ENCODE data around the gene SERPIND1. TPM values are rescaled to one million over a fixed set of nuclear protein-coding genes. Genes with fewer than 3 reads are reported as not detected.

Gene SERPIND1
- total RNA-seq, 1 donor from 2014 or later, result not detected

DNA sequence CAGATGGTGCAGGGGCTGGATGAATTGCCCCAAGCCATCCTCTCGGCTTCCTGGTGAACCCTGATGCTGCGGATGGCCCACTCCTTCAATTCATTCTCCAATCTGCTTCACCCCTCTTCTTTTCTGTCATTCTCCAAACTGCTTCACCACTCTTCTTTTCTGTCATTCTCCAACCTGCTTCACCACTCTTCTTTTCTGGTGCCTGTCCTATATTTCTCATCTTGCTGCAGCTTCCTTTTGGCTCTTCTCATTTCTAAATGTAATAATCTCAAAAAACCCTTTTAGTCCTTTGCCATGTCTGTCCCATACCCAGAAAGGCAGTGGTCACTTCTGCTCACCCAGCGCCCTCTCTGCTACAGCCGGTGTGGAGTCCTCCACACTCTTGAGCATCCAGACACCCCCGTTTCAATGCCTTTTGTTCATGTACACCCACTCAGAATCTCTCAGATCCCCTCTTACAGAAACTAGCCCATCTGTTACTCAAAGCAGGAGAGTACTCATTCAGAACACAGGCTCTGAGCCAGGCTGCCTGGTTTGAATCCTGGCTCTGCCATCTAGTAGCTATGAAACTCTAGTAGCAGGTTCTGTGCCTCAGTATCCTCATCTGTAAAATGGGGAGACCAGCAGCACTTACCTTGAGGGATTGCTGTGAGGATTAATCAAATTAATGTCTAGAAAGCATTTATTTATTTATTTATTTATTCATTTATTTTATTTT, 14.9 kb downstream of the SERPIND1 start:
- intact Hi-C loops (cut with micrococcal nuclease), result no loop called here

DNA sequence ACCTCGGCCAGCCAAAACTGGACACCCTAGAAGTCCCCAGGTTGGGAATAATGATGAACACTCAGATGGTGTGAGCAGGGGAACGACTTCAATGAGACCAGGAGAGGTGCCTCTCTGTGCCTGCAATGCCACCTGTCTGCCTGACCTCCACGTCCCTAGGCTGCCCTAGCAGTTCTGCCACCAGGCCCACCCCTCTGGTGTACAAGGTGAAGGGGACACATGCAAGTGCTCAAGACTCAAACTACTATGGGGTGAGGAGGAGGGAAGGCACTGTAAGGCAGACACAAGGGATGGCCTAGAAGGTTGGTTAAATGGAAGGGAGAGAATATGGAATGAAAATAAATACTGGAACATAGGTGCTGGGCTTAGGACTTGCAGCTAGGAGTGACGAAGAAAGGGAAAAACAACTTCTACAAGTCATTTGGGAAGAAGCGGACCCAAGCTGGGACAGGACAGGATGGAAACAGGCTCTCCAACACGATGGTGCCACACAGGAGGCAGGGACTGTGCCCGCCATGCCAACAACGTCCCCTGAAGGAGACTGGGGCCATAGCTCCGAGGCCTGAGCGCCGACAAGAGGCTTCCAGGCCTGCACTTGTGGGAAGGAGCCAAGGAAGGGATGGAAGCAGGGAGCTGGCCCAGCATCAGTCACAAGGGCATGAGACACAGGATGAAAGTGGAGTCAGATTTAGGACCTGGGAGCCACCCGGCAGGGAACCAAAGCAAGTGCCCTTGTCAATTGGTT, 18.5 kb downstream of the SERPIND1 start:
- intact Hi-C loops (cut with micrococcal nuclease), result no loop called here

DNA sequence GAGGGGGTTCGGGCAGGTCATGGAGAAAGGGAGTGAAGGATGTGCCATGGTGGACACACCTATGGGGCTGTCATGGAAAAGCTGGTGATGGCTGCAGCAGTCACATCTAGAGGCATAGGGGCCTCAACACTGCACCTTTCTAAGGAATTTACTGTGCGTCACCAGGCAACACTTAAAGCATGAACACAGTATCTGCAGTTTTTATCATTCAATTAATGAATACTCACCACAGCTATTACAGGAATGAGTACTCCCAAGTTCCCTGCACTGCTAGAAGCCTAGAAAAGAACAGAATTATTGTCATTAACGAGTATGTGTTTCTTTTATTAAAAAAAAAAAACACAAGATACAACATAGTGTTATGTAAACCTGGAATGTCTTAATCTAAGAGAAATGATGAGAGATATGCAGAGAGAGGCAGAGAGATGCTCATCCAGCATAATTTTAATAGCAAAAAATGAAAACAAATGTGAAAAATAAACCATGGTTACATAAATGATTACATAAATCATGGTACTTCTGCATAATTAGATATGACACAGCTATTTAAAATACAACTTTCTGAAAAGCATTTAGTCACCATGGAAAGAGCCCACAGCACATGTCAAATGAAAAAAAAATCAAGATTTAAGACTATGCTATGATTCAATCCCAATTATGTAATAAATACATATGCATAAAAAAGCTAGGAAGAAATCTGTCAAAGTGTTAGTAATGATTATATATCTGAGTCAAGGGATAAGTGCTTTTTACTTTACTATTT, 19.2 kb downstream of the SERPIND1 start:
- intact Hi-C loops (cut with micrococcal nuclease), result no loop called here

DNA sequence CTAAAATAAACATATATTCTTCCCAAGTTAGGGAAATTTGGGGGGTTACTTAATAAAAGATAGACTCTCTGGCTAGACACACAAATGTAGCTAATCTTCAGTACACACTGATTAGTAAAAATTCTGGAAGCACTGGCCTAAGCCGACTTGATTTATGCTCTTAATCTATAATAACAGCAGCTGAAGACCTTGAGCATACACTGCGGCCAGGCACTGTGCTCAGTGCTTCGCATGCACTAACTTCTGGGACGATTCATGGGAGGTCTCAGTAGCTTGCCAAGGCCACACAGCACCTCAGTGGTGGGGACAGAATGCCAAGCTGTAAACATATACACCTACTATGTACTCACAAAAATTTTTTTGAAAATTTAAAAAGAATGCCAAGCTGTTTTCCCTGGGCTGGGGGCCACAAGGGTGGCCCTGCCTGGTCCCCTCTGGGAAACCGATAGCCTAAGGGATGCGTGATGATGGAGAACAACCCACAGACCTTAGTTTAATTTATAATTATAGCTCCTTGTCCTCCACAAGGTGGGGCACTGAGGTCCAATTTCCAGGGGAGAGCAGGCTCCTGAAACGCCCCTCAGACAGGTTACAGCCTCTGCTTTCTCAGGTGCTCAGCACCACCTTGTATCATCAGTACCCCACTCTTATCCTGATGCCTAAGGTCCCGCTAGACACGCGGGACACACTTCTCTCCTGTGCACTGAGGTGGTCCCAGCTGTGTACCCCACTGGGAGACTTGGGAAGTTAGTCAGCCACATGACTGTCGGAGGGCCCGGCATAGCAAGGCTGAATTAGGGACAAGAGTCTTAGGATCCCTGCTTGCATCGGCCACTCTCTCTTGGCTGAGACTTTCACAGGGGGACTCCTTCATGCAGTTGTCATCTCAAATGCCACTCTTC, 20.1 kb downstream of the SERPIND1 start:
- intact Hi-C loops (cut with micrococcal nuclease), result no loop called here

DNA sequence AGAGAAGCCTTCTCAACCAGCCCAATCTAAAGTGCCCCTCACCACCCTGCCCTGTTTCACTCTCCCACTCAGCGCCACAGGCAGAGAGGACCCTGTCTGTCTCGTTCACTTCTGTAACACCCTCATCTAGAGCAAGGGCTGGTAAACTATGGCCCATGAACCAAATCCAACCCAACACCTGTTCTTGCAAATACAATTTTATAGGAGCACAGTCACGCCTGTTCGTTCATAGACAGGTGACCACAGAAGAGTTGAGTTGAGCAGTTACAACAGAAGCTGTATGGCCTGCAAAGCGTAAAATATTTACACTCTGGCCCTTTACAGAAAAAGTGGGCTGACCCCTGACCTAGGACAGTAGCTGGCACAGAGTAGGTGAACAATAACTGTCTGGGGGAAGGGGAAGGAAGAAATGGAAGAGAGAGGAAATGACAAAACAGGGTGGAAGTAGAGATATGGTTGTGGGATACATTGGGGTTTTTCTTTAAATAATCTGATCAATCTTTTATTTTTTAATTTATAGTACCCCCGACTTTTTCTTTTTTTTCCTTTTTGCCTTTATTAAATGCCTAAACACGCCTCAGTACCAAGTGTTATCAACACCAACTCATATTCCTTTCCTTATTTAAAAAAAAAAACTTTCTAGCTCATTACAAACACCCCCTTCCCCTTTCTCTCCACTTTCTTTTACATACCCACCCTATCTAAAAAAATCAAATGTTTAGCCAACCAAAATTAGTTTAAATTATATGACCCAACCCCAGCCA, 20.9 kb downstream of the SERPIND1 start:
- intact Hi-C loops (cut with micrococcal nuclease), result no loop called here

DNA sequence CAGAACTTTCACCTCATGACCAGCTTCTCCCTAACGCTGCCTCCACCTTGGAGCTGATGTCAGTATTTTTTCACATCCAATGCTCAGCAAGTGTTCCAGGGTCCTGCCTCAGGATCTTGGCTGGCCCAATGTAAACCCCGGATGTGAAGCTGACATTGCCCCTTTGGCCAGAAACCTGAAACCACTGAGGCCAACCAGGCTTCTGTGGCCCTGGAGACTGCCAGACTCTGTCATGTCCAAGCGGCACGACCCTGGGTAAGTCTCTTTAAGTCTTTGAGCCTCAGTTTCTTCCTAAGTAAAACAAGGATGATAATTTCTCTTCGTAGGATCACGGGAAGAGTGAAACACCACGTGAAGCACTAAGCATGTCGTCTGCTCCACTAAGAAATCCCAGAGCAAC, 22.8 kb downstream of the SERPIND1 start:
- intact Hi-C loops (cut with micrococcal nuclease), result no loop called here

DNA sequence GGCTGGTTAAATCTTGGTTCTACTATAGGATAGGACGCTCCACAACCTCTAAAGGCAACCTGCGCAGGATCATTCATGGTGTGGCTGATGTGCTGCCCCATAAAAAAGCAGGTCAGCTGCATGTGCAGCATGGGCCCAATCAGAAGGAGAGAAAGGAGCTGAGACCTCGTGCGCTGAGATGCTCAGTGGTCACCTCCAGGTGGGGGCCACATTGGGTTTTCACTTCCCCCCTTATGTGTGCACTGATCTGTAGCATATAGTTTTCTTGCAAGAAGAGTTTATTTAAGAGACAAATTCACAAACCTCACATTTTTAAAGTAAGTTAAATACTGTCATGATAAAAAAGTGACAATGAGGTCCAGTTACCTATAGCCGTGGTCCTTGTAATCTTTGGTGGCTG, 24.3 kb downstream of the SERPIND1 start:
- intact Hi-C loops (cut with micrococcal nuclease), result no loop called here

DNA sequence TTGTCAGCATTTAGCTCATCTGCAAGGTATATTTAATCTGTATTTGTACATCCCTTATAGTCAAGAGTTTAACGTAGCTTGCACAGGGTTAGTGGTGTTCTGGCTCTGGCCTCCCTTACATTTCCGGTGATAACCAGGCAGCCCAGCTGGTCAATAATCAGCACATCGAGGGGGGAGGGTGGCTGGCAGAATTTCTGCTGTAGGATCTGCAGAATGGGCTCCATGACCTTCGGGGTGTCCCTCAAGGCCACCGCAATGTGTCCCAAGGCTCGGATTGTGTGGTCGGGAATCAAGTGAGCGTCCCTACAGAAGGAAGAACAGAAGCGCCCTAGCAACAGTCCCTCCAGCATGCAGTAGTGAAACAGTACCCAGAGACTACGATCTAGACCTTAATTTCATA, 25.1 kb downstream of the SERPIND1 start:
- intact Hi-C loops (cut with micrococcal nuclease), result no loop called here

DNA sequence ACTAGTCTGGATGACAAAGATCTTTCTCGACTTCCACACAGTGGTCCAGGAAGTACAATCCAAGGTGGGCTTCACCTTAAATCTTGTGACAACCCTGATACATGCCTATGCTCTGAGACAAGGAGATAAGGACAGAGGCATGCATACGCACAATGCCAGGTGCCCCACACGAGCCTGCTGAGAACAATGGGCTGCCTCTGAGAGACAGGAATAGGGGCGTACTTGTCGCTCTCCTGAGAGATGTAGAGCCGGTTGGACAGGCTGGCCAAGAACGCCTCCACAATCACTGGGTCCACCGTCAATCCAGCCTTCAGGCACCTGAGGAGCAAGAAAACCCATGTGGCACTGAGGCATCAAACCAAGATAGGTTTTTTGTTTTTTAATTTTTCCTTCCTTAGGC, 25.5 kb downstream of the SERPIND1 start:
- intact Hi-C loops (cut with micrococcal nuclease), result no loop called here

DNA sequence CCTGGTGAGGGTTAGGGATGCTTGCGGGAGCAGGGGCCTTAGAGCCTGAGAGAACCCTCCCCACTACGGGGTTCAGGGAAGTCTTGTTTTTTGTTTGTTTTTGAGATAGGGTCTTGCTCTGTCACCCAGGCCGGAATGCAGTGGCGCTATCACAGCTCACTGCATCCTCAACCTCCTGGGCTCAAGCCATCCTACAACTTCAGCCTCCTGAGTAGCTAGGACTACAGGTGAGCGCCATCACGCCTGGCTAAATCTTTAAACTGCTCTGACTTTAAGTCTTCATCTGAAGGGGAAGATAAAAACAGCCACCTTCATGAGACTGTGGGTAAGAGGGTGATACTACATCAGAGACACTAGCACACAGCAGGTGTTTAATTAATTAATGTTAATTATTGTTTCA, 28.5 kb downstream of the SERPIND1 start:
- intact Hi-C loops (cut with micrococcal nuclease), result no loop called here

DNA sequence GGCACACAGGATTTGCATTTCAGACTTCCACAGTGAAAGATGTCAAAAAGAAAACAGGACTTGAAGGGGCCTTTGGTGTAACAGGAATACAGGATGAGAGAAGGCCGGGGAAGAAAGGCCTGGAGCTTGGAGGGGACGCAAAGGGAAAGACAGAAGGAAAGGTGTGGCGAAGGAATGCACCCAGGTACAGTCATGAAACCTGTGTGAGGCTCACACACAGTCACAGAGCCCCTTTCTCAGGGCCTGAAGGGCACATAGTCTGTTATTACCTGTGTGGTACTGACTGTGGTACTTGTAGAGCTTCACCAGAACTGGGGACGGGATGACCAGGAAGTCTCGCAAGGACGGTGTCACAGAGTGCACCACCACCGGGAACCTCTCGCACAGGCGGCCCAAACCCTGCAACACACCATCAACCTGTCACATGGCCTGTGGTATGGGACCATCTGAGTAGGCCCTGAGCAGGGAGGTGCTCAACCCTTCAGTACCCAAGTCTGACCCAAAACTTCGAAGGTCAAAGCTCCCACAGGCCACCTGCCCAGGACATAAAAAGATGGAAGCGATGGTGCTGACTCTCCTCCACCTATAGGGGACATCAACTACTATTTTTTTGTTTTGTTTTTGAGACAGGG, 29.1 kb downstream of the SERPIND1 start:
- intact Hi-C loops (cut with micrococcal nuclease), result no loop called here

DNA sequence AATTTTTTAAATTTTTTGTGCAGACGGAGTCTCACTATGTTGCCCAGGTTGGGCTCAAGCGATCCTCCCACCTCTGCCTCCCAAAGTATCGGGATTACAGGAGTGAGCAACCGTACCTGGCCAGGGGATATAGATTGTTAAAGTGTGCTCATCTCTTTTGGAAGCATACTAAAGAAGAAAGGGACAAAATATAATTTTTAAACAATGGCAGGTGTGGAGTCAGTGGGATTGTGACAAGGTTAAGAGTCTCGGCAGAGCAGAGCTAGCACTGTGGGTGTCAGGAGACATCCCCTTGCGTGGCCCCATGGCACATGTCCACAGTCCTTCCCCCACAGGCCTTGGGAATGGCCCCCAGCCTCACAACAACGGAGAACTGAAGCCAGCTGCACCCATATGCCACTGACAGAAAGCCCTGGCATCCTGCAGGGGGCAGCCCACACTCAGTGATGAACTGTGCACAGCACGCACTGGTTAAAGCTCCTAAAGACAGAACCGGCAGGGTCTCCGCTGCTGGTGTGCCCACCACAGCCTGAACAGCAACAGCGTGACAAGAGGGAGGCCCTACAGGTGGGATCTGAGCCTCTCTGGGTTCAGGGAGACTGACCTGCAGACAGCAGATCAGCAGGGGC, 29.9 kb downstream of the SERPIND1 start:
- intact Hi-C loops (cut with micrococcal nuclease), result no loop called here

DNA sequence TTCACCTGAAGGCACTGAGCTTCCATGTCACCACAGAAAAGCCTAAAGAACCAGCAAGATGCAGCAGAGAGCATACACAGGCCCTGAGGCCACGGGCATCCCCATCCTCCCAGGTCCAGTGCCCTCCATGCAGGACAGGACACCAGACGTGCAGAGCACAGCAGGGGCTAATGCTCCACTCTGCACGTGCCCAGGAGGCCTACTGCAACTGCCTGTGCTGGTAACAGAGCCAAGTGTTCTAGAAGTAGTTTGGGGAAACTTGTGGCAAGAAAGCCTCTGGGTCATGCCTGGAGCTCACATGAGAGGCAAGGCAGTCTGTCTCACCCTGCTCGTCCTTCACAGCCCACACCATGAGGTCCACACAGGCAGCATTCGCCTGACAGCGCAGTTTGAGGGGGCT, 30.7 kb downstream of the SERPIND1 start:
- intact Hi-C loops (cut with micrococcal nuclease), result no loop called here

DNA sequence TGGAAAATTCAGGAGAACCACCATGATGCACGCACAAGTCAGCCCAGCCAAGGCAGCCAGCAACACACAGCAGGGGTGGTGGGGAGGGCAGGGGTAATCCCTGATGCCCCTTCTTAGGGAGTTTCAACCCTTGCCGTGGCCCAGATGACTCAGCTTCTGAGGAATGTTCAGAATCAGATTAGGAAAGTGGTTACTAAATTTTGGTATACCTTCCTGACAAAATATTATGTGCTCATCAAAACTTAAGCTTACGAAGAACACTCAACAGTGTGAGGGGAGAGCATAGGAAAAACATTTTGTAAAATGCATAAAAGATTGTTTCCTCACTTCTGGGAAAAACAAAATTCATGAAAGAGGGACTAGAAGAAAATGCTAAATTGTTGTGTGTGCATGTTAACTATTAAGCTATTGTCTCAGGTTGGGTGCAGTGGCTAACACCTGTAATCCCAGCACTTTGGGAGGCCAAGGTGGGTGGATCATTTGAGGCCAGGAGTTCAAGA, 32.1 kb downstream of the SERPIND1 start:
- intact Hi-C loops (cut with micrococcal nuclease), result no loop called here

DNA sequence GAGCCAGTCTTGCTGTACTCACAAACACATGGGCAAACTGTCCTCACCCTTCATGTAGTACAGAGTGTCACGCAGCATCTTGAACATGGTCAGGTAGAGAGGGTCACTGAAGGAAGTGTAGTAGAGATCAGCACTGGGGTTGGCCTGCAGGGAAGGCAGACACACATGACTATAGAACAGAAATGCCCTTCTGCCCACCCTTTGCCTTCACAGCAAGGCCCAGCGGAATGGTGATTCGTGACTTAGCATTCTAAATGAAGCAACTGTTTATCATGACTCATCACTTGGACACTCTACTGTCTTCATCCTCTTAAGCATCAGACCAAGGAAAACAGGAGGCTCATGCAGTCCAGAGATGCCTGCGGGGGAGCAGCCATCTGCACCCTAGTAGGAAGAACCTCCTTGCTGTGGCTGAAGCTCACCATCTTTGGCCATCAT, 33.4 kb downstream of the SERPIND1 start:
- intact Hi-C loops (cut with micrococcal nuclease), result no loop called here

DNA sequence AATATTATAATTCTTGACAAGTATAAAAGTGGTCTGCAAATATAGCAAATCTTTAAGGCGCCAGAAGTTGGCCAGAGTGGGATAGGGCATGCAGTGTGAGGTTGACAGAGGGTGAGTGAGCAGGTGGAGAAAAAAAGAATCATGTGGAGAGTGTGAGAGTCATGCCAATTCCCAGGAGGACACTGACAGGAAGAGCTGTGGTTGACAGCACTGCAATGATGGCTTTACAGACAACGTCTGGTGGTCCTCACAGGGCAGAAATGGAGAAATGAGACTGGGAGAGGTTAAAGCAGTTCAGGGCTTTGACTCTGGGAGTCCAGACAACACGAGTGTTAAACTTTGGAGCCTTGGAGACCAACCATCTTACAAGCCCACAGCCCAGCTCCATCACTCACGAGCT, 34.9 kb downstream of the SERPIND1 start:
- intact Hi-C loops (cut with micrococcal nuclease), result no loop called here

DNA sequence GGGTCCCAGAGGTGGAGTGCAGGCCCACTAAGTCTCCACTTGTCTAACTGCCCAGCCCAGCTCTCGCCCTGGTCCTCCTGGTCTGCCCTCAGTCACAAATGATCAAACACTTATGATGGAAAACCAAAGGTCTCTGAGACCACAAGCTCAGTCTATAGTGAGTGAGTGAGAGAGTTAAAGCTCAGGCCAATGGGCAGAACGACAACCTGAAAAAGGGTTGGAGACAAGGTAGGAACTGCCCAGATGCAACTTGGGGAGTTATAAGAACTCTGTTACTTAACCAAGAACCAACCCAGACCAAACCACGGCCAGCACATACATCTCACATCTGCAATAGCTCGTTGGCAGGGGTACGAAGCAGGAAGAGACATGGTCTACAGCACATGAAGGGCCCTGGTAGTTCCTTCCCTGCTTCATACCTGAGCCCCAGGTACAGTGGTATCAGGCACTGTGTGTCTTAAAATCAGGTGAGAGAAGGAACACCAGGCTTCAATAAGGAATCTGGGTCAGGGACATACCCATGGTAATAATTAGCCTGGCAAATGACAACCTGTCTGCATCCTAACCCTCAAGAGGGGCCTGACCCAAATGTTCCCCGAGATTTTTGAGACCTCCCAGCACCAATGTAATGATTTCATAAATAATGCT, 35.7 kb downstream of the SERPIND1 start:
- intact Hi-C loops (cut with micrococcal nuclease), result no loop called here

DNA sequence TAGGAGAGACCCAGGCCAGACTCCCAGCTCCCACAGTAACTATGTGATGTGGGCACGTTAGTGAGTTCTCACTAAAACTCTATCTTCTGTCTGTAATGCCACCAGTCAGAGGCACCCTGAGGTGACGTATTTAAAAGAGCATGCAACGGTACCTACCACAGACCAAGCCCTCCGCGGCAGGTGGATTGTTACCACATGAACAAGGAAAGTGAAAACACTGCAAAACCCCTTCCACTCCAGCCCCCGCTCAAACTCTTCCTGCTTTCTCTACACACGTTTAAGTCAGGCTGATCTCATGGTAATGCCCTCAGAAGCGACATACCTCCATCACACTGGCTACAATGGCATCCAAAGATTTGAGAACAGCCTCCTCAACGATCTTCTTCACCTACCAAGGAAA, 36.7 kb downstream of the SERPIND1 start:
- intact Hi-C loops (cut with micrococcal nuclease), result no loop called here

DNA sequence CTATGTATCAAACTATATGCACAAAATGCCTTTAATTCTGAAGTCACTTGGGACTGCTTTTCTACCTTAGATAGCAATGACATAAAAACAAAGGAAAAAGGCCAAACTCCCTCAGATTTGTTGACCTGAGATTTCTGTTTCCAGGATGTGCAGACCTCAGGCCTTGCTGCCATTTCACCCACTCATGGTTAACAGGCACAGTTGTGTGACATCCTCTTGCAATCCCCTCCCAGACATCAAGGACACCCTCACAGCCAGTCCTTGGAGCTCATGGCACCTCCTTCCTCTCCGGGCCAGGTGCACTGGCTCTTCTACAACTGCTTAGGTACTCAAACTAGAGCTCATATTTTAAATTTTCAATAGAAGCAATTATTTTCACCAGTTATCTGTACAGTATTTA, 37.3 kb downstream of the SERPIND1 start:
- intact Hi-C loops (cut with micrococcal nuclease), result no loop called here

All from T-helper 1 cell treated with Interleukin-12 subunit alpha and Interleukin-12 subunit beta and Interleukin-4 antibody, amounts not matched to agents 30 ng/mL and 1 ng/mL, for 36 hours (primary cell).